NCI-H526 (cell line): ENCODE measurements around the gene PXDN.

Experiments used
- DNase-seq, 2 experiments: peaks; one replicate each; lab custom pipeline; 2025; lab: John Stamatoyannopoulos, UW

Gene PXDN

GRCh38 chr2:1664076-1664605 is 80.2 kb downstream of the PXDN start:
- no peak for DNase-seq

- no peak for DNase-seq
Measured at GRCh38 chr2:1663621-1664020, 80.7 kb downstream of the PXDN start.

- no peak for DNase-seq
Measured at GRCh38 chr2:1662606-1663180, 81.6 kb downstream of the PXDN start.

GRCh38 chr2:1661891-1662605 is 82.3 kb downstream of the PXDN start:
- no peak for DNase-seq

GRCh38 chr2:1660656-1661640 is 83.4 kb downstream of the PXDN start:
- no peak for DNase-seq

GRCh38 chr2:1659951-1660565 is 84.3 kb downstream of the PXDN start:
- DNase-seq = no peak

GRCh38 chr2:1658394-1659151 is 85.7 kb downstream of the PXDN start:
- DNase-seq = peak; percentile 7 to 40

- DNase-seq = no peak
Measured at GRCh38 chr2:1656961-1657841, 87.1 kb downstream of the PXDN start.

GRCh38 chr2:1656326-1656960 is 87.9 kb downstream of the PXDN start:
- no peak for DNase-seq

GRCh38 chr2:1655461-1655860 is 88.9 kb downstream of the PXDN start:
- no peak for DNase-seq

- DNase-seq = no peak
Measured at GRCh38 chr2:1654696-1655374, 89.5 kb downstream of the PXDN start.

- no peak for DNase-seq
Measured at GRCh38 chr2:1653956-1654695, 90.2 kb downstream of the PXDN start.

GRCh38 chr2:1652034-1652790 is 92.1 kb downstream of the PXDN start:
- DNase-seq = no peak

GRCh38 chr2:1651121-1652033 is 92.9 kb downstream of the PXDN start:
- DNase-seq = no peak

- no peak for DNase-seq
Measured at GRCh38 chr2:1650085-1650872, 94.0 kb downstream of the PXDN start.
